Mesenchymal stem cell (in vitro differentiated cells and primary cell): ENCODE data around the gene ZBTB7C.

ENCODE experiments used
- DNase-seq: peaks from one replicate; pipeline ENCODE4 v3.0.0-alpha.2; 2013
- H2AFZ ChIP-seq: one replicate; pipeline ENCODE4 v1.6.1; 2013; ENCODE audit warnings: low read depth, mild to moderate bottlenecking, control low read depth, inconsistent platforms, low read length, moderate library complexity
- H2AK5ac ChIP-seq: 2 replicates; pipeline ENCODE4 v1.6.1; 2013; ENCODE audit warnings: low read length, moderate library complexity, mild to moderate bottlenecking, inconsistent platforms; ENCODE audit not compliant: severe bottlenecking
- H2BK120ac ChIP-seq: one replicate; pipeline ENCODE4 v1.6.1; 2013; ENCODE audit warnings: low read depth, mild to moderate bottlenecking, inconsistent platforms, low read length, moderate library complexity
- H2BK12ac ChIP-seq, 2 experiments: one replicate each; pipeline ENCODE4 v1.6.1; 2013; ENCODE audit warnings: inconsistent platforms in 2 of 2, low read length in 2 of 2, mild to moderate bottlenecking in 2 of 2, moderate library complexity in 2 of 2, control low read depth in 1 of 2
- H2BK15ac ChIP-seq: one replicate; pipeline ENCODE4 v1.6.1; 2013; ENCODE audit warnings: mild to moderate bottlenecking, low read depth, inconsistent platforms; ENCODE audit not compliant: poor library complexity, severe bottlenecking
- H2BK5ac ChIP-seq: 2 replicates; pipeline ENCODE4 v1.6.1; 2013; ENCODE audit warnings: low read depth, mild to moderate bottlenecking, low read length, control low read depth, inconsistent platforms; ENCODE audit not compliant: poor library complexity, severe bottlenecking
- H3K14ac ChIP-seq, 2 experiments: one replicate each; pipeline ENCODE4 v1.6.1; 2013; ENCODE audit warnings: inconsistent platforms in 2 of 2, low read length in 2 of 2, control low read depth in 1 of 2, mild to moderate bottlenecking in 1 of 2, moderate library complexity in 1 of 2
- H3K18ac ChIP-seq, 2 experiments: one replicate each; pipeline ENCODE4 v1.6.1; 2013; ENCODE audit warnings: inconsistent platforms in 2 of 2, low read length in 2 of 2, control low read depth in 1 of 2, low read depth in 1 of 2, mild to moderate bottlenecking in 1 of 2
- H3K23ac ChIP-seq, 2 experiments: one replicate each; pipeline ENCODE4 v1.6.1; 2013; ENCODE audit warnings: inconsistent platforms in 2 of 2, low read length in 2 of 2, mild to moderate bottlenecking in 2 of 2, moderate library complexity in 2 of 2, control low read depth in 1 of 2
- H3K27ac ChIP-seq: 2 replicates; pipeline ENCODE4 v1.5.1; 2013; ENCODE audit warnings: mild to moderate bottlenecking, moderate library complexity, low read length, control low read depth, inconsistent platforms; ENCODE audit not compliant: poor library complexity, severe bottlenecking
- H3K27me3 ChIP-seq, 2 experiments: 2 replicates each; pipeline versions ENCODE4 v1.6.1 to v1.7.0; 2013; ENCODE audit warnings: low read length in 2 of 2, mild to moderate bottlenecking in 2 of 2, moderate library complexity in 2 of 2, control low read depth in 1 of 2, inconsistent platforms in 1 of 2; ENCODE audit not compliant: control insufficient read depth in 1 of 2, insufficient read depth in 1 of 2
- H3K36me3 ChIP-seq, 2 experiments: 2 replicates each; pipeline versions ENCODE4 v1.6.1 to v1.7.0; 2013; ENCODE audit warnings: low read length in 2 of 2, control low read depth in 1 of 2, inconsistent platforms in 1 of 2, low read depth in 1 of 2, mild to moderate bottlenecking in 1 of 2; ENCODE audit not compliant: insufficient read depth in 2 of 2, control insufficient read depth in 1 of 2
- H3K4ac ChIP-seq, 2 experiments: one replicate each; pipeline ENCODE4 v1.6.1; 2013; ENCODE audit warnings: inconsistent platforms in 2 of 2, low read length in 2 of 2, mild to moderate bottlenecking in 2 of 2, moderate library complexity in 2 of 2, control low read depth in 1 of 2, low read depth in 1 of 2
- H3K4me1 ChIP-seq: 2 replicates; pipeline ENCODE4 v1.6.1; 2013; ENCODE audit warnings: low read depth, low read length, control low read depth; ENCODE audit not compliant: control insufficient read depth, insufficient read depth
- H3K4me2 ChIP-seq: 2 replicates; pipeline ENCODE4 v1.6.1; 2013; ENCODE audit warnings: low read length, mild to moderate bottlenecking, inconsistent platforms; ENCODE audit not compliant: poor library complexity, severe bottlenecking
- H3K4me3 ChIP-seq, 2 experiments: 2 replicates each; pipeline versions ENCODE4 v1.5.1 to v1.7.0; 2013; ENCODE audit warnings: low read length in 2 of 2, mild to moderate bottlenecking in 2 of 2, control low read depth in 1 of 2, low read depth in 1 of 2; ENCODE audit not compliant: insufficient read depth in 1 of 2
- H3K79me1 ChIP-seq: replicated peaks from 2 replicates; pipeline ENCODE4 v1.6.1; 2013; ENCODE audit warnings: mild to moderate bottlenecking, control low read depth, low read length, inconsistent platforms; ENCODE audit not compliant: poor library complexity, severe bottlenecking
- H3K9ac ChIP-seq: 2 replicates; pipeline ENCODE4 v1.7.0; 2013; ENCODE audit warnings: mild to moderate bottlenecking, low read length, moderate library complexity
- H3K9me3 ChIP-seq: 2 replicates; pipeline ENCODE4 v1.7.0; 2013; ENCODE audit warnings: mild to moderate bottlenecking, low read length; ENCODE audit not compliant: control insufficient read depth
- H4K8ac ChIP-seq: one replicate; pipeline ENCODE4 v1.6.1; 2013; ENCODE audit warnings: inconsistent platforms, mild to moderate bottlenecking, low read length, moderate library complexity
- H4K91ac ChIP-seq: one replicate; pipeline ENCODE4 v1.6.1; 2013; ENCODE audit warnings: mild to moderate bottlenecking, low read length, inconsistent platforms
- WGBS: methylation state at CpG from one replicate; pipeline ENCODE4 v1.1.7; 2013; ENCODE audit warnings: mixed read lengths; 5-methylcytosine and 5-hydroxymethylcytosine counted together

ZBTB7C gene

DNA sequence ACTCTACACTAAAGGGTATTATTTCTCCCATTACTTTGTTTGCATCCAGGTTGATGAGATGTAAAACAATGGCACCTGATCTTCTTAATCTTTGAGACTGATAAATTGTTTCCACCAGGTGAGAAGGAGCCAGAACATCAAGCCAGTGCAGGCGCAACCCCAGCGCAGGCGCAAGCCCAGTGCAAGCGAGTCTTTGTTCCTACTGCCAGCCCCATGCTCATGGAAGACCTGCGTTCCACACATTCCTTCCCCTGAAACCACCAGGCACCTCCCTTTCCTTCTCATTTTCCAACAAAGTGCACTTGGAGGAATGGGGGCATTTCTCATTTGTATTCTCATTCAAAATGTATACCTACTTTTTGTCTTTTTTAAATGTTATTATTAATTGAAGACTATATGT lies 290.0 kb downstream of the ZBTB7C start:
- Histone ChIP-seq H3K4me1 (peaks cover 2% of the 10 kb centered on the region), H3K14ac (peak overlapping the region in 1 of 2 experiments; percentile 53), H2BK12ac (no peak overlapping the region), H3K9ac (no peak overlapping the region), H3K9me3 (no peaks in the 10 kb centered on the region), H3K4ac (no peak overlapping the region), H3K27me3 (peaks cover 3 to 25% of the 10 kb centered on the region in 2 experiments), H2BK15ac (no peak overlapping the region), H3K18ac (no peak overlapping the region), H3K4me2 (no peak overlapping the region), H2BK120ac (no peak overlapping the region), H3K79me1 (no peaks in the 10 kb centered on the region), H4K91ac (no peak overlapping the region), H3K4me3 (no peak overlapping the region), H3K36me3 (no peaks in the 10 kb centered on the region), H2AFZ (no peak overlapping the region), H3K23ac (no peak overlapping the region), H2BK5ac (no peak overlapping the region), H2AK5ac (no peak overlapping the region), H3K27ac (no peak overlapping the region), H4K8ac (no peak overlapping the region)
- DNase-seq: no peak
- 92% methylated on average over 4 of the region's 5 CpGs for WGBS

DNA sequence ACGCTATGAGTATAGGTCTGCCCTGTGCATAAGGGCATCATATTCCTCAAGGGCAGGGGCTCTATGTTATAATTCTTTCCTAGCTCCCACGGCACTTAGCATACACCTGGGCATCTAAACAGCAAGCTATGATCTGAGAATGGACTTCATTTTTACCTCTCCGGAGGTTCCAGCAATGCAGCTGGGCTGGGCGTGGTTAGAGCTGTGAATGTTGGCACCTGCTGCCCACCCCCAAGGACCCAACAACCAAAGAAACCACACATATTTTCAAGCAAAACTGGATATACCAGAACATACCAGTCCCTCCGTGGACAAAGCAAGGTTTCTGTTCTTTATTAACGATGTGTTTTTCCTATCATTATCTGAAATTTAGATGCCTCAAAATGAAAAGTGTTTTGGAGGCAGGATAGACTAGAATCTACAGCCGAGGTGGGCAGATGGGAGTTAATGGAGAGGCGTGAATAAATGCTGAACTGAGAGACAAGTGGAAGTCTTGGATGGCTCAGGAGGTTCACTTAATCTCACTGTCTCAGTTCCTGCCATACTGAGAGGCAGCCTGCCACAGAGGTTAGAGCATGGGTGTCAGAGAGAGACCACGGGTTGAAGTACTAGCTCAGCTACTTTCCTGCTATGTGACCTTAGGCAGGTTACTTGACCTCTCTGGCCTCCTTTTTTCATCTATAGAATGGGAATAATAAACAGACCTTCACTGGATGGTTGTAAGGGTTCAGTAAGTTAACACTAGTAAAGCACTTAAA lies 292.1 kb downstream of the ZBTB7C start:
- Histone ChIP-seq H3K14ac (no peak overlapping the region), H3K27me3 (peaks cover 0 to 13% of the 10 kb centered on the region in 2 experiments), H3K27ac (no peak overlapping the region), H2BK15ac (no peak overlapping the region), H2BK120ac (no peak overlapping the region), H3K9ac (no peak overlapping the region), H3K23ac (no peak overlapping the region), H3K4me1 (no peaks in the 10 kb centered on the region), H4K91ac (no peak overlapping the region), H3K18ac (no peak overlapping the region), H2BK5ac (no peak overlapping the region), H3K4me3 (no peak overlapping the region), H3K79me1 (no peaks in the 10 kb centered on the region), H3K4me2 (no peak overlapping the region), H3K4ac (no peak overlapping the region), H2AK5ac (no peak overlapping the region), H2AFZ (no peak overlapping the region), H2BK12ac (no peak overlapping the region), H3K36me3 (no peaks in the 10 kb centered on the region), H4K8ac (no peak overlapping the region), H3K9me3 (no peaks in the 10 kb centered on the region)
- no peak for DNase-seq
- WGBS: 82% methylated on average over 9 of the region's 9 CpGs

- Histone ChIP-seq H3K27me3 (peaks cover 0 to 15% of the 10 kb centered on the region in 2 experiments), H3K36me3 (no peaks in the 10 kb centered on the region), H4K91ac (no peak overlapping the region), H2BK120ac (no peak overlapping the region), H3K79me1 (no peaks in the 10 kb centered on the region), H2AK5ac (no peak overlapping the region), H2BK12ac (no peak overlapping the region), H4K8ac (no peak overlapping the region), H2BK15ac (no peak overlapping the region), H2AFZ (no peak overlapping the region), H3K4me3 (no peak overlapping the region), H3K4me1 (no peaks in the 10 kb centered on the region), H3K27ac (no peak overlapping the region), H3K18ac (no peak overlapping the region), H3K14ac (no peak overlapping the region), H2BK5ac (no peak overlapping the region), H3K4ac (no peak overlapping the region), H3K23ac (no peak overlapping the region), H3K9me3 (no peaks in the 10 kb centered on the region), H3K9ac (no peak overlapping the region), H3K4me2 (no peak overlapping the region)
- no peak for DNase-seq
- WGBS: 85% methylated on average over 4 of the region's 7 CpGs
Measured at GRCh38 chr18:48116017-48116416, 293.2 kb downstream of the ZBTB7C start.

- WGBS: 94% methylated on average over 7 of the region's 8 CpGs
- no peaks in the 10 kb centered on the region for H3K4me1 ChIP-seq
Measured at GRCh38 chr18:48113691-48114090, 295.5 kb downstream of the ZBTB7C start.

More at GRCh38 chr18:48113691-48114090, 295.5 kb downstream of the ZBTB7C start:
- DNase-seq: no peak
- no peak overlapping the region for H4K91ac ChIP-seq
- H3K4me3 ChIP-seq: no peak overlapping the region
- no peaks in the 10 kb centered on the region for H3K79me1 ChIP-seq
- H2BK12ac ChIP-seq: no peak overlapping the region
- no peak overlapping the region for H2BK120ac ChIP-seq
- no peak overlapping the region for H3K14ac ChIP-seq
- no peaks in the 10 kb centered on the region for H3K9me3 ChIP-seq
- H3K9ac ChIP-seq: no peak overlapping the region
- H3K18ac ChIP-seq: no peak overlapping the region
- no peak overlapping the region for H2AK5ac ChIP-seq
- no peak overlapping the region for H3K4me2 ChIP-seq
- no peak overlapping the region for H3K4ac ChIP-seq
- no peak overlapping the region for H4K8ac ChIP-seq
- H2AFZ ChIP-seq: no peak overlapping the region
- H3K36me3 ChIP-seq: no peaks in the 10 kb centered on the region
- H3K27ac ChIP-seq: no peak overlapping the region
- no peak overlapping the region for H3K23ac ChIP-seq
- no peak overlapping the region for H2BK5ac ChIP-seq
- no peak overlapping the region for H2BK15ac ChIP-seq
- H3K27me3 ChIP-seq: peaks cover 6 to 19% of the 10 kb centered on the region in 2 experiments
